Psoas muscle (tissue), 8 donors: Measurements from ENCODE around the gene APCDD1. TPM values are rescaled to one million over a fixed set of nuclear protein-coding genes. Genes with fewer than 3 reads are reported as not detected.

Experiments
- ATAC-seq, 4 donors: fragments of 200-7000 bp; cut with Tn5 transposase; one replicate each; pipeline ENCODE4 v1.9.1; 2020; ENCODE audit warnings: moderate library complexity in 3 of 4, mild to moderate bottlenecking in 2 of 4
- DNase-seq, 2 donors: peaks; one replicate each; pipeline ENCODE4 v3.0.0-alpha.2; 2020
- H3K27ac ChIP-seq: fragments of 200-600 bp; one replicate; pipeline ENCODE4 v1.8.0; 2022
- H3K27me3 ChIP-seq, 3 donors: fragments of 200-600 bp in 1 of 3; one replicate each; pipeline versions ENCODE4 v1.6.1 to v1.8.0; 2013 to 2022; ENCODE audit warnings: low read length in 2 of 3, mild to moderate bottlenecking in 2 of 3, moderate library complexity in 1 of 3; ENCODE audit not compliant: insufficient read depth in 3 of 3
- H3K36me3 ChIP-seq, 2 donors: fragments of 200-600 bp in 1 of 2; one replicate each; pipeline versions ENCODE4 v1.6.1 to v1.8.0; 2013 to 2022; ENCODE audit warnings: low read depth in 1 of 2, mild to moderate bottlenecking in 1 of 2, moderate library complexity in 1 of 2; ENCODE audit not compliant: insufficient read depth in 1 of 2
- H3K4me1 ChIP-seq: fragments of 200-600 bp; one replicate; pipeline ENCODE4 v1.8.0; 2022
- H3K4me3 ChIP-seq: fragments of 200-600 bp; one replicate; pipeline ENCODE4 v1.8.0; 2022; ENCODE audit warnings: mild to moderate bottlenecking
- H3K9me3 ChIP-seq: fragments of 200-600 bp; one replicate; pipeline ENCODE4 v1.8.0; 2022
- CTCF ChIP-seq: fragments of 200-600 bp; IDR thresholded peaks from one replicate; pipeline ENCODE4 v1.8.0; 2022; ENCODE audit warnings: antibody characterized with exemption
- WGBS, 3 donors: extraction: QIAGEN DNeasy Blood & Tissue Kit; methylation state at CpG; one replicate each; pipeline versions ENCODE4 v1.1.6 to v1.1.7; 2013; 5-methylcytosine and 5-hydroxymethylcytosine counted together
- intact Hi-C, 2 donors: fragments of 100-400 bp; cut with DNase I; formaldehyde crosslinking; loops; one replicate each; pipeline versions ENCODE4 v1.11.0 to v1.14.2; 2022
- polyA plus RNA-seq, 3 donors: library from polyadenylated mRNA; stranded (reverse); fragments of 200-250 nt; gene quantifications; one replicate each; pipeline ENCODE4 v1.2.3, GENCODE V29; 2013
- total RNA-seq, 4 donors: library from RNA; stranded (reverse); fragmentation: NEBNext Ultra II Directional in 2 of 4; extraction: Animal tissue kit (Norgen Biotek cat#: 25700) in 2 of 4; gene quantifications; one replicate each; pipeline versions ENCODE4 v1.2.1 to v1.2.4, GENCODE V29; 2021 to 2023
- donor health status: healthy with polysubstance abuse.
- donor health status: DM: no; HTN: no; CAD: no; lungs with moderate emphysema.
- donor health status: Bipolar disorder and iron deficiency.
- donor health status: healthy.
- donor health status: DM: yes; HTN: yes; CAD: no.
- donor health status: DM: no; HTN: no; CAD: no.
- donor health status: DM: no; HTN: no; CAD: no.
- donor health status: DM: yes; HTN: yes; CAD: no.

Gene APCDD1
- total and polyA plus RNA-seq, 7 donors = 1.4 to 47.0 (median 6.3) TPM

GRCh38 chr18:10457128-10457527, 2.7 kb downstream of the APCDD1 start:
- H3K27ac ChIP-seq = no peak overlapping the region
- no peak for ATAC-seq
- no peaks in the 10 kb centered on the region for H3K9me3 ChIP-seq
- H3K4me1 ChIP-seq = peaks cover 12% of the 10 kb centered on the region
- H3K36me3 ChIP-seq = no peaks in the 10 kb centered on the region
- TF ChIP-seq CTCF = no peak
- intact Hi-C loops = no loop called here
- no peak overlapping the region for H3K4me3 ChIP-seq
- no peak for DNase-seq
- 97 to 100% (median 98%) methylated on average over 2 of the region's 2 CpGs for WGBS, 3 donors
- H3K27me3 ChIP-seq = peaks cover 0 to 46% (median 3%) of the 10 kb centered on the region in 3 donors

- intact Hi-C loops = no loop called here
These were observed 3.3 kb downstream of the APCDD1 start for GRCh38 chr18:10457767-10458166.

GRCh38 chr18:10458691-10459090, 4.3 kb downstream of the APCDD1 start:
- Histone ChIP-seq H3K9me3 (no peaks in the 10 kb centered on the region), H3K27me3 (peaks cover 0 to 46% (median 3%) of the 10 kb centered on the region in 3 donors), H3K27ac (no peak overlapping the region), H3K4me1 (peaks cover 12% of the 10 kb centered on the region), H3K36me3 (no peaks in the 10 kb centered on the region), H3K4me3 (no peak overlapping the region)
- intact Hi-C loops = no loop called here
- no peak for DNase-seq
- WGBS, 3 donors = 94 to 97% (median 97%) methylated on average over 5 of the region's 5 CpGs
- no peak for ATAC-seq
- TF ChIP-seq CTCF = no peak

More at GRCh38 chr18:10457767-10458166, 3.3 kb downstream of the APCDD1 start:
- DNase-seq (no peak), ATAC-seq (no peak)
- WGBS, 3 donors = 90 to 97% (median 96%) methylated on average over 2 of the region's 2 CpGs
- H3K27me3 ChIP-seq = peaks cover 0 to 46% (median 3%) of the 10 kb centered on the region in 3 donors
- peaks cover 12% of the 10 kb centered on the region for H3K4me1 ChIP-seq
- no peak for TF ChIP-seq CTCF
- no peaks in the 10 kb centered on the region for H3K36me3 ChIP-seq
- no peak overlapping the region for H3K4me3 ChIP-seq
- no peak overlapping the region for H3K27ac ChIP-seq
- H3K9me3 ChIP-seq = no peaks in the 10 kb centered on the region

- Histone ChIP-seq H3K4me1 (peaks cover 12% of the 10 kb centered on the region), H3K27me3 (peaks cover 0 to 41% (median 3%) of the 10 kb centered on the region in 3 donors), H3K36me3 (no peaks in the 10 kb centered on the region), H3K9me3 (no peaks in the 10 kb centered on the region), H3K27ac (no peak overlapping the region), H3K4me3 (no peak overlapping the region)
- ATAC-seq (no peak), DNase-seq (no peak)
- 0 to 50% (median 49%) methylated on average over 1 of the region's 1 CpG for WGBS, 3 donors
- intact Hi-C loops = no loop called here
- TF ChIP-seq CTCF = no peak
These were observed 5.2 kb downstream of the APCDD1 start for GRCh38 chr18:10459587-10459986.

- H3K9me3 ChIP-seq = no peaks in the 10 kb centered on the region
- H3K4me3 ChIP-seq = no peak overlapping the region
- TF ChIP-seq CTCF = no peak
- intact Hi-C loops = no loop called here
- ATAC-seq (no peak), DNase-seq (no peak)
- 95 to 98% (median 96%) methylated on average over 8 of the region's 8 CpGs for WGBS, 3 donors
- peaks cover 0 to 34% (median 3%) of the 10 kb centered on the region in 3 donors for H3K27me3 ChIP-seq
- peaks cover 6% of the 10 kb centered on the region for H3K4me1 ChIP-seq
- H3K36me3 ChIP-seq = no peaks in the 10 kb centered on the region
- no peak overlapping the region for H3K27ac ChIP-seq
These were observed 6.1 kb downstream of the APCDD1 start for GRCh38 chr18:10460414-10461018.
